Measurements from ENCODE around the gene POU3F4. TPM values are rescaled to one million over a fixed set of nuclear protein-coding genes. Genes with fewer than 3 reads are reported as not detected.

Gene POU3F4
- total RNA-seq, 1 experiment from 2014 or later, result not detected

DNA sequence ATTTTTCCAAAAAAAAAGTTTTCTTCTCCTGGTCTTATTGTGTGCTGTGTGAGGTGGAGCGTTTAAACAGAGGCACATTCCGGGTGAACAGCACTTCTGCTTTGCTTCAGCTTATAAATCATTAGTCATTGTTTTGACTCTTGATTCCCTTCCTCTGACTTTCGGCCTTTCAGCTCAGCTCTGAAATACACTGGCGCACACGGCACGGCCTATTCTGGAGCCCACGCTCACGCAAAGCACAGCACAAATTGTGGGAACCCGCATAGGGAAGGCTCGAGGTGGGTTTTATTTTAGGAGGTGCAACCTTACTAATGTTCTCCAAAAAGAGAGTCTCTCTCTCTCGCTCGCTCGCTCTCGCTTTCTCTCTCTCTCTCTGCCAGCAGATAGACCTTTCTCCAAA is 4.0 kb downstream of the POU3F4 start:
- Histone ChIP-seq H3K79me2 (ENCODE audit: low read length) (no peaks in the 10 kb centered on the region), H3K9me2 (replicated peaks; ENCODE audit: low read length) (no peaks in the 10 kb centered on the region), H3K4me1 (ENCODE audit: insufficient read depth, low read length) (no peaks in the 10 kb centered on the region), H3F3A (ENCODE audit: low read length, unreplicated experiment) (no peaks in the 10 kb centered on the region), H3K27ac (ENCODE audit: low read length) (no peak overlapping the region), H2AFZ (ENCODE audit: low read length) (no peak overlapping the region), H3K36me3 (ENCODE audit: low read depth, low read length) (no peaks in the 10 kb centered on the region), H3K4me3 (ENCODE audit: low read length) (no peak overlapping the region), H3K9ac (ENCODE audit: low read length) (no peak overlapping the region), H4K20me1 (ENCODE audit: low read length) (no peaks in the 10 kb centered on the region), H3K4me2 (ENCODE audit: low read length) (peak overlapping the region; percentile 26; the same call in 1 of the 2 replicates), H3K27me3 (ENCODE audit: low read length) (0 out of 2 replicates have a peak, but pooled peaks cover 3% of the 10 kb centered on the region), H3K9me3 (ENCODE audit: low read length) (no peaks in the 10 kb centered on the region)
- intact Hi-C loops (cut with micrococcal nuclease), result no loop called here
- BruUV-seq (replicated peaks), result no TSS peak
- no peak for TF ChIP-seq EZH2phosphoT487 (IDR thresholded peaks at IDR 0.05; ENCODE audit: borderline replicate concordance, low read length)
- TF ChIP-seq EZH2 (IDR thresholded peaks at IDR 0.05; ENCODE audit: low read length, unreplicated experiment), result no peak
- no peak for TF ChIP-seq CTCF (conservative IDR thresholded peaks at IDR 0.05; ENCODE audit: low read depth, low read length)
- ATAC-seq, result no peak
- POLR2A ChIA-PET (ENCODE audit: unreplicated experiment), result no interaction called here
- no peak for DNase-seq
- CTCF ChIA-PET, result no interaction called here

DNA sequence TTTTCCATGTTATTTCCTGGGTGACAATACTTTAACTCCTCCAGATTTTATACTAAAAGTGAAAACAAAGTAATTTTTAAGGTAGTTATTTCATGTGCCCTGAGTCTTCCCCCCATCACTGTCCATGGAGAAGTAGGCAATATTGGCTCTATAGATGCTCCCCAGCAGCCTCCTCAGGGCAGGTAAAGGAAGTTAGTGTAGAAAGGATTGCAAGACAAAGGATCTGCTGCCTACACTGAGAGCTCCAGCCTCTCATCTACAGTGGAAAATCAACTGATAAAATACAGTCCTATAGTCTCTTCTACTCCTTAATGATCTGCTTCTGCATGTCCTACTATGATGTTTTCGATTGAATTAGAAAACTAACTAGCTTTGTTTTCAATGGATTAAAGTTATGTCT is 8.5 kb downstream of the POU3F4 start:
- no TSS peak for BruUV-seq (replicated peaks)
- no peak overlapping the region for H3K27ac ChIP-seq (ENCODE audit: low read length)
- no peaks in the 10 kb centered on the region for H3K79me2 ChIP-seq (ENCODE audit: low read length)
- no peak overlapping the region for H3K4me2 ChIP-seq (ENCODE audit: low read length)
- no peaks in the 10 kb centered on the region for H3F3A ChIP-seq (ENCODE audit: low read length, unreplicated experiment)
- no peaks in the 10 kb centered on the region for H3K9me3 ChIP-seq (ENCODE audit: low read length)
- ChIA-PET CTCF (no interaction called here), POLR2A (ENCODE audit: unreplicated experiment) (no interaction called here)
- intact Hi-C loops (cut with micrococcal nuclease), result no loop called here
- no peaks in the 10 kb centered on the region for H3K4me1 ChIP-seq (ENCODE audit: insufficient read depth, low read length)
- H3K9me2 ChIP-seq (replicated peaks; ENCODE audit: low read length), result no peaks in the 10 kb centered on the region
- H3K9ac ChIP-seq (ENCODE audit: low read length), result no peak overlapping the region
- TF ChIP-seq CTCF (conservative IDR thresholded peaks at IDR 0.05; ENCODE audit: low read depth, low read length) (no peak), EZH2phosphoT487 (IDR thresholded peaks at IDR 0.05; ENCODE audit: borderline replicate concordance, low read length) (no peak), EZH2 (IDR thresholded peaks at IDR 0.05; ENCODE audit: low read length, unreplicated experiment) (no peak)
- H3K36me3 ChIP-seq (ENCODE audit: low read depth, low read length), result no peaks in the 10 kb centered on the region
- DNase-seq, result no peak
- H3K4me3 ChIP-seq (ENCODE audit: low read length), result no peak overlapping the region
- no peaks in the 10 kb centered on the region for H4K20me1 ChIP-seq (ENCODE audit: low read length)
- H2AFZ ChIP-seq (ENCODE audit: low read length), result no peak overlapping the region
- no peaks in the 10 kb centered on the region for H3K27me3 ChIP-seq (ENCODE audit: low read length)
- ATAC-seq, result no peak

GRCh38 chrX:83521905-83522304 is 13.8 kb downstream of the POU3F4 start:
- Histone ChIP-seq H3K9me2 (replicated peaks; ENCODE audit: low read length) (no peaks in the 10 kb centered on the region), H3K27ac (ENCODE audit: low read length) (no peak overlapping the region), H2AFZ (ENCODE audit: low read length) (no peak overlapping the region), H3K4me3 (ENCODE audit: low read length) (no peak overlapping the region), H3K9ac (ENCODE audit: low read length) (no peak overlapping the region), H4K20me1 (ENCODE audit: low read length) (no peaks in the 10 kb centered on the region), H3K4me1 (ENCODE audit: insufficient read depth, low read length) (no peaks in the 10 kb centered on the region), H3K4me2 (ENCODE audit: low read length) (no peak overlapping the region), H3K79me2 (ENCODE audit: low read length) (no peaks in the 10 kb centered on the region), H3F3A (ENCODE audit: low read length, unreplicated experiment) (no peaks in the 10 kb centered on the region), H3K36me3 (ENCODE audit: low read depth, low read length) (no peaks in the 10 kb centered on the region), H3K9me3 (ENCODE audit: low read length) (no peaks in the 10 kb centered on the region), H3K27me3 (ENCODE audit: low read length) (no peaks in the 10 kb centered on the region)
- ATAC-seq (no peak), DNase-seq (no peak)
- intact Hi-C loops (cut with micrococcal nuclease), result no loop called here
- no TSS peak for BruUV-seq (replicated peaks)
- ChIA-PET POLR2A (ENCODE audit: unreplicated experiment) (no interaction called here), CTCF (no interaction called here)
- no peak for TF ChIP-seq EZH2phosphoT487 (IDR thresholded peaks at IDR 0.05; ENCODE audit: borderline replicate concordance, low read length)
